K562 (cell line): ENCODE measurements around the gene PPM1N. TPM values are rescaled to one million over a fixed set of nuclear protein-coding genes. Genes with fewer than 3 reads are reported as not detected.
A peak's percentile ranks its signal among the peaks of the same experiment; 100 is the strongest.

Experiments
- CHD2 ChIP-seq: IDR thresholded peaks from 2 replicates; pipeline ENCODE4 v1.6.1; 2011; ENCODE audit warnings: low read depth, low read length
- CTBP1 ChIP-seq: fragments of 450-650 bp; IDR thresholded peaks from 2 replicates; pipeline ENCODE4 v1.6.1; 2016; ENCODE audit warnings: borderline replicate concordance
- DIDO1 ChIP-seq: fragments of 450-650 bp; IDR thresholded peaks from 2 replicates; pipeline ENCODE4 v1.6.1; 2016; ENCODE audit warnings: low read depth, missing biosample characterization, missing genetic modification characterization
- EP400 ChIP-seq: fragments of 450-650 bp; IDR thresholded peaks from 2 replicates; pipeline ENCODE4 v1.6.1; 2017; ENCODE audit warnings: antibody characterized with exemption, mild to moderate bottlenecking, moderate library complexity
- ESRRA ChIP-seq: fragments of 450-650 bp; IDR thresholded peaks from 2 replicates; pipeline ENCODE4 v1.6.1; 2014; ENCODE audit warnings: low read depth, mild to moderate bottlenecking, moderate library complexity, borderline replicate concordance
- FOXA3 ChIP-seq, 2 experiments: fragments of 450-650 bp in 1 of 2; sonication (generic) in 1 of 2; formaldehyde crosslinking; IDR thresholded peaks in 1 of 2; conservative IDR thresholded peaks in 1 of 2; 2 replicates each; pipeline versions ENCODE4 v1.4.0 to v1.8.0; 2020 to 2022; ENCODE audit warnings: mild to moderate bottlenecking in 2 of 2, missing genetic modification reagents in 1 of 2
- GTF2F1 ChIP-seq: IDR thresholded peaks from 2 replicates; pipeline ENCODE4 v1.6.1; 2011; ENCODE audit warnings: low read depth, low read length, improper control_type of control experiment
- IFI16 ChIP-seq: fragments of 250-450 bp; sonication (Bioruptor Pico); IDR thresholded peaks from 2 replicates; pipeline ENCODE4 v2.1.2; 2022; ENCODE audit warnings: mild to moderate bottlenecking, inconsistent platforms
- KDM5B ChIP-seq: fragments of 200-600 bp; sonication (generic); IDR thresholded peaks from 2 replicates; pipeline ENCODE4 v1.6.1; 2012; ENCODE audit warnings: low read depth, mild to moderate bottlenecking, moderate library complexity, low read length, control low read depth, inconsistent platforms; ENCODE audit not compliant: insufficient replicate concordance
- NELFE ChIP-seq: IDR thresholded peaks from 2 replicates; pipeline ENCODE4 v1.6.1; 2011; ENCODE audit warnings: mild to moderate bottlenecking; ENCODE audit not compliant: insufficient read depth, insufficient read length
- RCOR1 ChIP-seq, 2 experiments: IDR thresholded peaks; 2 replicates each; pipeline ENCODE4 v1.6.1; 2012; ENCODE audit warnings: low read depth in 2 of 2, low read length in 2 of 2, borderline replicate concordance in 1 of 2, improper control_type of control experiment in 1 of 2
- SIRT6 ChIP-seq: IDR thresholded peaks from one replicate; pipeline ENCODE4 v1.6.1; 2012; ENCODE audit warnings: low read depth, mild to moderate bottlenecking, control low read depth, inconsistent platforms, low read length, moderate library complexity
- SMARCE1 ChIP-seq: fragments of 450-650 bp; IDR thresholded peaks from 2 replicates; pipeline ENCODE4 v1.7.1; 2016; ENCODE audit warnings: mild to moderate bottlenecking
- TBL1XR1 ChIP-seq, 2 experiments: IDR thresholded peaks; 2 replicates each; pipeline ENCODE4 v1.6.1; 2012; ENCODE audit warnings: improper control_type of control experiment in 2 of 2, low read length in 2 of 2, mild to moderate bottlenecking in 1 of 2
- TCF3 ChIP-seq: sonication (generic); formaldehyde crosslinking; IDR thresholded peaks from 2 replicates; pipeline ENCODE4 v1.4.0; 2020; ENCODE audit warnings: mild to moderate bottlenecking, missing genetic modification reagents
- TEAD2 ChIP-seq: fragments of 450-650 bp; IDR thresholded peaks from 2 replicates; pipeline ENCODE4 v1.6.1; 2016; ENCODE audit warnings: missing genetic modification characterization, control low read depth, missing compliant biosample characterization
- ZKSCAN8 ChIP-seq: fragments of 200-800 bp; sonication (Bioruptor generic); IDR thresholded peaks from 2 replicates; pipeline ENCODE4 v1.6.1; 2016; ENCODE audit warnings: missing genetic modification characterization, missing compliant biosample characterization
- ZNF23 ChIP-seq: fragments of 250-450 bp; sonication (Bioruptor Pico); IDR thresholded peaks from 2 replicates; pipeline ENCODE4 v1.4.0; 2020; ENCODE audit warnings: mild to moderate bottlenecking
- polyA plus RNA-seq, 8 experiments: library from polyadenylated mRNA; depleted of rRNA in 4 of 8; stranded (reverse) in 5 of 8; unstranded in 3 of 8; fragments of >200 nt; fragmentation: Nextera tagmentation in 2 of 8; fragmentation: Illumina TruSeq in 1 of 8; extraction: Ambion mirVana in 2 of 8; extraction: Trizol in 1 of 8; gene quantifications; 2 replicates each; pipeline versions ENCODE4 v1.2.1 to v1.2.3, GENCODE V29; 2011 to 2014; ENCODE audit warnings: inconsistent platforms in 1 of 8, missing spikeins in 1 of 8
- total RNA-seq, 7 experiments: library from RNA; depleted of rRNA in 6 of 7; stranded (reverse); fragments of >200 nt in 6 of 7; fragmentation: Illumina TruSeq in 2 of 7; extraction: Trizol in 2 of 7; gene quantifications; 2 replicates each; pipeline versions ENCODE4 v1.2.1 to v1.2.3, GENCODE V29; 2011 to 2021; ENCODE audit warnings: low replicate concordance in 1 of 7
- TF ChIP-seq, protein P1 (sequence below): sonication (generic); formaldehyde crosslinking; IDR thresholded peaks from 2 replicates; pipeline ENCODE4 v1.8.0; 2023; ENCODE audit warnings: mild to moderate bottlenecking, missing genetic modification reagents
- TF ChIP-seq, protein P2 (sequence below): fragments of 450-650 bp; formaldehyde crosslinking; IDR thresholded peaks from 2 replicates; pipeline ENCODE4 v1.4.0; 2022; ENCODE audit warnings: missing genetic modification characterization
- TF ChIP-seq, protein P3 (sequence below), 3 experiments: fragments of 200-800 bp in 1 of 3; sonication (Bioruptor generic) in 1 of 3; sonication (generic) in 1 of 3; formaldehyde crosslinking in 1 of 3; IDR thresholded peaks; 2 replicates each; pipeline versions ENCODE4 v1.6.1 to v1.8.0; 2016 to 2022; ENCODE audit warnings: mild to moderate bottlenecking in 2 of 3, missing compliant biosample characterization in 2 of 3, missing genetic modification characterization in 2 of 3, missing genetic modification reagents in 1 of 3

Gene PPM1N
- total and polyA plus RNA-seq, 9 of the 15 experiments (the other 6 are each of a cell fraction or from before 2014, with no cell fraction given), result 4.5 to 15.6 (median 8.7) TPM

DNA sequence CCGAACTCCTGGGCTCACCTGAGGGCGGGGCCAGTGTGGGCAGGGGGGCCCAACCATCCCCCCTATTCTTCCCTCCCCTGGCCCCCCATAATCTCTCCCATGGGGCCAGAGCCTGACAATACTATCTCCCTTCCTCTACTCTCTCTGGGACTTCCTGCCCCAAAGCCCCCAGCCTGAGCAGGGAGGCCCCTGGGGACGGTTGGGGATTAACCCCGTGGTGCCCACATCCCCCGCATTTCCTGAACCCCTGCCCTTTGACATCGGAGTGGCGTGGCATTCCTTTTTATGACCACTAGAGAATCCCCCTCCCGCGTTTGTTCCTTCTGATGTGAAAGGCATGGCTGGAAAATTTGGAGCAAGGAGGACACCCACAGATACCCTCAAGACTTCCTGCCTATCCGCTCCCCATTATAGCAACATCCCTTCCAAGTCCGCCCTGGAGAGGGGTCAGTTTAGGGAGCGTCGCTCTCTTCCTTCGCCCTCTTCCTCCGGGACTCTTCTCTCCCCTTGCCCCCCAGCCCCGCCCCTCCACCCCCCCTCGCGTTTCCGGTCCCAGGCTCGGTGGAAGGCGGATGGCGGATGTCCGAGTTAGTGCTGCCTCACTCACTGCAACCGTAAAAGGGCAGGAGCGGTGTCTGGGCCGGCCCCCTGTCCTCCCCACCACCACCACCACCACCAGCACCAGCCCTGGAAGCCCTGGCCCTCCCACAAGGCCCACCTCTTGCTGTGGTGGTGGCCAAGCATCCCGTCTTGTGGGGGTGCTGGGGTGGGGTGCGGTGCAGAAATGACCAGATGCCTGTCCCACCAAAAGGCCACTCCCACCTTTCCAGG lies 10.8 kb downstream of the PPM1N start (continued):
- TF ChIP-seq DIDO1 (tag) (no peak), ESRRA (0 out of 2 replicates have a peak, but pooled peaks have one; percentile 4), CTBP1 (no peak), IFI16 (no peak), SIRT6 (no peak), TCF3 (CRISPR knock-in tag) (no peak), EP400 (peak; percentile 58), SMARCE1 (no peak), FOXA3 (CRISPR knock-in tag; conservative IDR thresholded peaks at IDR 0.05 in 1 of 2, IDR thresholded peaks at IDR 0.05 in 1 of 2) (no peak), CHD2 (no peak), TEAD2 (no peak), TBL1XR1 (IDR thresholded peaks at IDR 0.05; ENCODE audit: low read length in 2 of 2) (no peak), ZKSCAN8 (no peak), RCOR1 (IDR thresholded peaks at IDR 0.05; ENCODE audit: borderline replicate concordance in 1 of 2, low read depth in 2 of 2, low read length in 2 of 2) (no peak), ZNF23 (no peak), KDM5B (no peak), NELFE (no peak), GTF2F1 (no peak)
- TF ChIP-seq, protein P1, sequence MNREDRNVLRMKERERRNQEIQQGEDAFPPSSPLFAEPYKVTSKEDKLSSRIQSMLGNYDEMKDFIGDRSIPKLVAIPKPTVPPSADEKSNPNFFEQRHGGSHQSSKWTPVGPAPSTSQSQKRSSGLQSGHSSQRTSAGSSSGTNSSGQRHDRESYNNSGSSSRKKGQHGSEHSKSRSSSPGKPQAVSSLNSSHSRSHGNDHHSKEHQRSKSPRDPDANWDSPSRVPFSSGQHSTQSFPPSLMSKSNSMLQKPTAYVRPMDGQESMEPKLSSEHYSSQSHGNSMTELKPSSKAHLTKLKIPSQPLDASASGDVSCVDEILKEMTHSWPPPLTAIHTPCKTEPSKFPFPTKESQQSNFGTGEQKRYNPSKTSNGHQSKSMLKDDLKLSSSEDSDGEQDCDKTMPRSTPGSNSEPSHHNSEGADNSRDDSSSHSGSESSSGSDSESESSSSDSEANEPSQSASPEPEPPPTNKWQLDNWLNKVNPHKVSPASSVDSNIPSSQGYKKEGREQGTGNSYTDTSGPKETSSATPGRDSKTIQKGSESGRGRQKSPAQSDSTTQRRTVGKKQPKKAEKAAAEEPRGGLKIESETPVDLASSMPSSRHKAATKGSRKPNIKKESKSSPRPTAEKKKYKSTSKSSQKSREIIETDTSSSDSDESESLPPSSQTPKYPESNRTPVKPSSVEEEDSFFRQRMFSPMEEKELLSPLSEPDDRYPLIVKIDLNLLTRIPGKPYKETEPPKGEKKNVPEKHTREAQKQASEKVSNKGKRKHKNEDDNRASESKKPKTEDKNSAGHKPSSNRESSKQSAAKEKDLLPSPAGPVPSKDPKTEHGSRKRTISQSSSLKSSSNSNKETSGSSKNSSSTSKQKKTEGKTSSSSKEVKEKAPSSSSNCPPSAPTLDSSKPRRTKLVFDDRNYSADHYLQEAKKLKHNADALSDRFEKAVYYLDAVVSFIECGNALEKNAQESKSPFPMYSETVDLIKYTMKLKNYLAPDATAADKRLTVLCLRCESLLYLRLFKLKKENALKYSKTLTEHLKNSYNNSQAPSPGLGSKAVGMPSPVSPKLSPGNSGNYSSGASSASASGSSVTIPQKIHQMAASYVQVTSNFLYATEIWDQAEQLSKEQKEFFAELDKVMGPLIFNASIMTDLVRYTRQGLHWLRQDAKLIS (CRISPR knock-in tag), result 0 out of 2 replicates have a peak, but pooled peaks have one; percentile 55
- TF ChIP-seq, protein P2, sequence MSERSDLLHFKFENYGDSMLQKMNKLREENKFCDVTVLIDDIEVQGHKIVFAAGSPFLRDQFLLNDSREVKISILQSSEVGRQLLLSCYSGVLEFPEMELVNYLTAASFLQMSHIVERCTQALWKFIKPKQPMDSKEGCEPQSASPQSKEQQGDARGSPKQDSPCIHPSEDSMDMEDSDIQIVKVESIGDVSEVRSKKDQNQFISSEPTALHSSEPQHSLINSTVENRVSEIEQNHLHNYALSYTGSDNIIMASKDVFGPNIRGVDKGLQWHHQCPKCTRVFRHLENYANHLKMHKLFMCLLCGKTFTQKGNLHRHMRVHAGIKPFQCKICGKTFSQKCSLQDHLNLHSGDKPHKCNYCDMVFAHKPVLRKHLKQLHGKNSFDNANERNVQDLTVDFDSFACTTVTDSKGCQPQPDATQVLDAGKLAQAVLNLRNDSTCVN (CRISPR knock-in tag), result no peak
- TF ChIP-seq, protein P3, sequence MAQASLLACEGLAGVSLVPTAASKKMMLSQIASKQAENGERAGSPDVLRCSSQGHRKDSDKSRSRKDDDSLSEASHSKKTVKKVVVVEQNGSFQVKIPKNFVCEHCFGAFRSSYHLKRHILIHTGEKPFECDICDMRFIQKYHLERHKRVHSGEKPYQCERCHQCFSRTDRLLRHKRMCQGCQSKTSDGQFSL (CRISPR knock-in tag; IDR thresholded peaks at IDR 0.05), result peak; percentile 28; the same call in 1 of the 2 replicates
- TF ChIP-seq, protein P3 (tag; IDR thresholded peaks at IDR 0.05), result peak in 1 of 2 experiments; percentile 88; a peak in 2 of 4 replicates
